ENCODE measurements around the gene CHID1.

Gene CHID1

GRCh38 chr11:953512-953911, 42.9 kb upstream of the CHID1 start:
- Histone ChIP-seq H3K27me3 (ENCODE audit: control insufficient read depth, low read length) (no peaks in the 10 kb centered on the region), H3K79me2 (ENCODE audit: control insufficient read depth, low read length) (peaks cover 37% of the 10 kb centered on the region), H3K9me3 (ENCODE audit: control insufficient read depth, insufficient read depth, low read length) (no peaks in the 10 kb centered on the region), H3K36me3 (ENCODE audit: control insufficient read depth, low read length) (peaks cover 3% of the 10 kb centered on the region; the same call in 1 of the 2 replicates), H3K4me3 (ENCODE audit: low read length) (no peak overlapping the region), H3K9me2 (replicated peaks; ENCODE audit: control insufficient read depth, low read length) (no peaks in the 10 kb centered on the region), H3F3A (ENCODE audit: control insufficient read depth, insufficient read depth) (no peaks in the 10 kb centered on the region), H4K20me1 (ENCODE audit: control insufficient read depth, insufficient read depth, low read depth, low read length) (peaks cover 4% of the 10 kb centered on the region; the same call in 1 of the 2 replicates), H3K27ac (ENCODE audit: low read depth, low read length) (no peak overlapping the region), H3K4me1 (ENCODE audit: control insufficient read depth, low read length) (no peaks in the 10 kb centered on the region), H3K4me2 (ENCODE audit: low read length) (no peak overlapping the region)
- TF ChIP-seq, protein P1, sequence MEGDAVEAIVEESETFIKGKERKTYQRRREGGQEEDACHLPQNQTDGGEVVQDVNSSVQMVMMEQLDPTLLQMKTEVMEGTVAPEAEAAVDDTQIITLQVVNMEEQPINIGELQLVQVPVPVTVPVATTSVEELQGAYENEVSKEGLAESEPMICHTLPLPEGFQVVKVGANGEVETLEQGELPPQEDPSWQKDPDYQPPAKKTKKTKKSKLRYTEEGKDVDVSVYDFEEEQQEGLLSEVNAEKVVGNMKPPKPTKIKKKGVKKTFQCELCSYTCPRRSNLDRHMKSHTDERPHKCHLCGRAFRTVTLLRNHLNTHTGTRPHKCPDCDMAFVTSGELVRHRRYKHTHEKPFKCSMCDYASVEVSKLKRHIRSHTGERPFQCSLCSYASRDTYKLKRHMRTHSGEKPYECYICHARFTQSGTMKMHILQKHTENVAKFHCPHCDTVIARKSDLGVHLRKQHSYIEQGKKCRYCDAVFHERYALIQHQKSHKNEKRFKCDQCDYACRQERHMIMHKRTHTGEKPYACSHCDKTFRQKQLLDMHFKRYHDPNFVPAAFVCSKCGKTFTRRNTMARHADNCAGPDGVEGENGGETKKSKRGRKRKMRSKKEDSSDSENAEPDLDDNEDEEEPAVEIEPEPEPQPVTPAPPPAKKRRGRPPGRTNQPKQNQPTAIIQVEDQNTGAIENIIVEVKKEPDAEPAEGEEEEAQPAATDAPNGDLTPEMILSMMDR (IDR thresholded peaks at IDR 0.05; ENCODE audit: low read depth, low read length, poor library complexity, severe bottlenecking) = no peak
- no peak for TF ChIP-seq EZH2phosphoT487 (IDR thresholded peaks at IDR 0.05; ENCODE audit: borderline replicate concordance, low read length)

- H3K4me2 ChIP-seq (ENCODE audit: low read length) = no peak overlapping the region
- no peaks in the 10 kb centered on the region for H3K9me3 ChIP-seq (ENCODE audit: control insufficient read depth, insufficient read depth, low read length)
- no peaks in the 10 kb centered on the region for H3K27me3 ChIP-seq (ENCODE audit: control insufficient read depth, low read length)
- peaks cover 4% of the 10 kb centered on the region; the same call in 1 of the 2 replicates for H4K20me1 ChIP-seq (ENCODE audit: control insufficient read depth, insufficient read depth, low read depth, low read length)
- H3K9me2 ChIP-seq (replicated peaks; ENCODE audit: control insufficient read depth, low read length) = no peaks in the 10 kb centered on the region
- no peaks in the 10 kb centered on the region for H3F3A ChIP-seq (ENCODE audit: control insufficient read depth, insufficient read depth)
- H3K4me3 ChIP-seq (ENCODE audit: low read length) = no peak overlapping the region
- H3K36me3 ChIP-seq (ENCODE audit: control insufficient read depth, low read length) = peaks cover 5% of the 10 kb centered on the region; the same call in 1 of the 2 replicates
- TF ChIP-seq, protein P1 (IDR thresholded peaks at IDR 0.05; ENCODE audit: low read depth, low read length, poor library complexity, severe bottlenecking) = no peak
- no peak for TF ChIP-seq EZH2phosphoT487 (IDR thresholded peaks at IDR 0.05; ENCODE audit: borderline replicate concordance, low read length)
- no peak overlapping the region for H3K27ac ChIP-seq (ENCODE audit: low read depth, low read length)
- no peaks in the 10 kb centered on the region for H3K4me1 ChIP-seq (ENCODE audit: control insufficient read depth, low read length)
- peaks cover 37% of the 10 kb centered on the region for H3K79me2 ChIP-seq (ENCODE audit: control insufficient read depth, low read length)
Observed at GRCh38 chr11:952406-953385, 42.1 kb upstream of the CHID1 start.

- Histone ChIP-seq H3F3A (ENCODE audit: control insufficient read depth, insufficient read depth) (no peaks in the 10 kb centered on the region), H3K36me3 (ENCODE audit: control insufficient read depth, low read length) (peaks cover 7% of the 10 kb centered on the region; the same call in 1 of the 2 replicates), H3K27me3 (ENCODE audit: control insufficient read depth, low read length) (no peaks in the 10 kb centered on the region), H3K4me2 (ENCODE audit: low read length) (no peak overlapping the region), H3K9me3 (ENCODE audit: control insufficient read depth, insufficient read depth, low read length) (no peaks in the 10 kb centered on the region), H3K27ac (ENCODE audit: low read depth, low read length) (no peak overlapping the region), H3K4me1 (ENCODE audit: control insufficient read depth, low read length) (no peaks in the 10 kb centered on the region), H3K4me3 (ENCODE audit: low read length) (no peak overlapping the region), H4K20me1 (ENCODE audit: control insufficient read depth, insufficient read depth, low read depth, low read length) (peaks cover 4% of the 10 kb centered on the region; the same call in 1 of the 2 replicates), H3K9me2 (replicated peaks; ENCODE audit: control insufficient read depth, low read length) (no peaks in the 10 kb centered on the region), H3K79me2 (ENCODE audit: control insufficient read depth, low read length) (peaks cover 33% of the 10 kb centered on the region)
- TF ChIP-seq EZH2phosphoT487 (IDR thresholded peaks at IDR 0.05; ENCODE audit: borderline replicate concordance, low read length) = no peak
- TF ChIP-seq, protein P1 (IDR thresholded peaks at IDR 0.05; ENCODE audit: low read depth, low read length, poor library complexity, severe bottlenecking) = no peak
Observed at GRCh38 chr11:951507-951906, 40.9 kb upstream of the CHID1 start.
